OCI-LY3 (cell line): ENCODE data around the gene SORCS1.

Source experiments
- CTCF ChIP-seq: fragments of 200-600, 300-600 bp; sonication (generic); IDR thresholded peaks from 2 replicates; pipeline ENCODE4 v1.5.1; 2014; ENCODE audit warnings: antibody characterized with exemption, low read length, low read depth
- EZH2phosphoT487 ChIP-seq: fragments of 200-600 bp; shearing (Covaris generic); IDR thresholded peaks from 2 replicates; pipeline ENCODE4 v1.6.1; 2018; ENCODE audit warnings: antibody characterized with exemption, mixed run types, low read depth

GRCh38 chr10:106874604-106874889 lies 290.0 kb downstream of the SORCS1 start:
- TF ChIP-seq CTCF (no peak), EZH2phosphoT487 (no peak)
